Keratinocyte (primary cell): ENCODE results near the gene GMCL1.

Experiments
- EZH2 ChIP-seq: IDR thresholded peaks from one replicate; pipeline ENCODE4 v1.6.1; 2012; ENCODE audit warnings: inconsistent platforms, mild to moderate bottlenecking, low read length, moderate library complexity
- TF ChIP-seq, protein P1 (sequence below), 3 experiments: IDR thresholded peaks in 1 of 3; conservative IDR thresholded peaks in 1 of 3; optimal IDR thresholded peaks in 1 of 3; 2 replicates in 2 of 3; 3 replicates in 1 of 3; pipeline versions ENCODE3 to v1.5.1; 2011; ENCODE audit warnings: low read length in 3 of 3, mild to moderate bottlenecking in 3 of 3, moderate library complexity in 2 of 3, control low read depth in 1 of 3, inconsistent platforms in 1 of 3; ENCODE audit not compliant: insufficient read depth in 2 of 3; ENCODE audit errors: extremely low read depth in 1 of 3

DNA sequence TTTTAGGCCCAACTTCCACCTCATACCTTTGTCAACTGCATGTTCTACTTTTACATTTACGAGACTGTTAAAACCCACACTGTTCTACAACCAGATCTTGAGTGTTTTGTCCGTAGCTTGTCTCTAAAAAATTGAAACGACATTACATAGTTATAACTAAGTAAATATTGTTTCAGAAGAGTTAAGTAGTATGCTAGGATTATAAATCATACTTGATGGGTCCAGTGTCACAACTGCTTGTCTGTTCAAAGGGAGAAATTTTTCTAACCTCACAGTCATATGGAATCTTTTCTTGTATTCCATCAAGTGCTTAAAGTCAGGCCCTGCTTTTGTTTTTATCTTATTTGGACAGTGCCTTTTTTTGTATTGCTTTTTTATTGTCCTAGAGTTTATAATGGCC, 4.3 kb downstream of the GMCL1 start:
- no peak for TF ChIP-seq EZH2
- TF ChIP-seq, protein P1, sequence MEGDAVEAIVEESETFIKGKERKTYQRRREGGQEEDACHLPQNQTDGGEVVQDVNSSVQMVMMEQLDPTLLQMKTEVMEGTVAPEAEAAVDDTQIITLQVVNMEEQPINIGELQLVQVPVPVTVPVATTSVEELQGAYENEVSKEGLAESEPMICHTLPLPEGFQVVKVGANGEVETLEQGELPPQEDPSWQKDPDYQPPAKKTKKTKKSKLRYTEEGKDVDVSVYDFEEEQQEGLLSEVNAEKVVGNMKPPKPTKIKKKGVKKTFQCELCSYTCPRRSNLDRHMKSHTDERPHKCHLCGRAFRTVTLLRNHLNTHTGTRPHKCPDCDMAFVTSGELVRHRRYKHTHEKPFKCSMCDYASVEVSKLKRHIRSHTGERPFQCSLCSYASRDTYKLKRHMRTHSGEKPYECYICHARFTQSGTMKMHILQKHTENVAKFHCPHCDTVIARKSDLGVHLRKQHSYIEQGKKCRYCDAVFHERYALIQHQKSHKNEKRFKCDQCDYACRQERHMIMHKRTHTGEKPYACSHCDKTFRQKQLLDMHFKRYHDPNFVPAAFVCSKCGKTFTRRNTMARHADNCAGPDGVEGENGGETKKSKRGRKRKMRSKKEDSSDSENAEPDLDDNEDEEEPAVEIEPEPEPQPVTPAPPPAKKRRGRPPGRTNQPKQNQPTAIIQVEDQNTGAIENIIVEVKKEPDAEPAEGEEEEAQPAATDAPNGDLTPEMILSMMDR (optimal IDR thresholded peaks at IDR 0.05 in 1 of 3, IDR thresholded peaks at IDR 0.05 in 1 of 3, conservative IDR thresholded peaks at IDR 0.05 in 1 of 3; ENCODE audit: extremely low read depth in 1 of 3, insufficient read depth in 2 of 3, low read length in 3 of 3) = no peak
